HG03196 (cell line): ENCODE results near the gene KAT2A.
"Not testable (repeated sequence)": the region's sequence is repeated elsewhere in the genome, so short reads cannot be mapped to it uniquely, and the experiment has no call there.

ENCODE experiments used
- ATAC-seq: cut with Tn5 transposase; IDR thresholded peaks from one replicate; pipeline ENCODE4 v1.9.1; 2021; ENCODE audit not compliant: unreplicated experiment

Gene KAT2A

GRCh38 chr17:42120770-42121769, at the start of gene KAT2A:
KAT2A (minus strand) TSS chr17:42121367; CDS start chr17:42121304, 63 bp downstream.
- peak; percentile 54 for ATAC-seq

GRCh38 chr17:42169351-42169750, 48.2 kb upstream of the KAT2A start:
- no peak for ATAC-seq

GRCh38 chr17:42167807-42168206, 46.6 kb upstream of the KAT2A start:
- no peak for ATAC-seq

- no peak for ATAC-seq
Observed at GRCh38 chr17:42166196-42166763, 45.1 kb upstream of the KAT2A start.

- no peak for ATAC-seq
Observed at GRCh38 chr17:42165751-42166150, 44.6 kb upstream of the KAT2A start.

- no peak for ATAC-seq
Observed at GRCh38 chr17:42163696-42164407, 42.7 kb upstream of the KAT2A start.

GRCh38 chr17:42163113-42163512, 41.9 kb upstream of the KAT2A start:
- ATAC-seq = no peak

GRCh38 chr17:42160531-42160910, 39.4 kb upstream of the KAT2A start:
- no peak for ATAC-seq

GRCh38 chr17:42159796-42160530, 38.8 kb upstream of the KAT2A start:
- no peak for ATAC-seq

- no peak for ATAC-seq
Observed at GRCh38 chr17:42155614-42156045, 34.5 kb upstream of the KAT2A start.

GRCh38 chr17:42153919-42154742, 33.0 kb upstream of the KAT2A start:
- ATAC-seq = no peak

- no peak for ATAC-seq
Observed at GRCh38 chr17:42146911-42147607, 25.9 kb upstream of the KAT2A start.

GRCh38 chr17:42143138-42143537, 22.0 kb upstream of the KAT2A start:
- ATAC-seq = not testable (repeated sequence)

GRCh38 chr17:42142371-42142896, 21.3 kb upstream of the KAT2A start:
- no peak for ATAC-seq

GRCh38 chr17:42141382-42141781, 20.2 kb upstream of the KAT2A start:
- no peak for ATAC-seq

GRCh38 chr17:42140690-42141089, 19.5 kb upstream of the KAT2A start:
- ATAC-seq = not testable (repeated sequence)

- ATAC-seq = no peak
Observed at GRCh38 chr17:42138749-42139492, 17.8 kb upstream of the KAT2A start.

GRCh38 chr17:42136654-42137051, 15.5 kb upstream of the KAT2A start:
- ATAC-seq = no peak
